HG03521 (cell line): ENCODE measurements around the gene SLC16A1.
A peak's percentile ranks its signal among the peaks of the same experiment; 100 is the strongest.
"Not testable (repeated sequence)": the region's sequence is repeated elsewhere in the genome, so short reads cannot be mapped to it uniquely, and the experiment has no call there.

Experiments
- ATAC-seq: cut with Tn5 transposase; IDR thresholded peaks from one replicate; pipeline ENCODE4 v1.9.1; 2021; ENCODE audit warnings: mild to moderate bottlenecking, moderate library complexity; ENCODE audit not compliant: unreplicated experiment

Gene SLC16A1

DNA sequence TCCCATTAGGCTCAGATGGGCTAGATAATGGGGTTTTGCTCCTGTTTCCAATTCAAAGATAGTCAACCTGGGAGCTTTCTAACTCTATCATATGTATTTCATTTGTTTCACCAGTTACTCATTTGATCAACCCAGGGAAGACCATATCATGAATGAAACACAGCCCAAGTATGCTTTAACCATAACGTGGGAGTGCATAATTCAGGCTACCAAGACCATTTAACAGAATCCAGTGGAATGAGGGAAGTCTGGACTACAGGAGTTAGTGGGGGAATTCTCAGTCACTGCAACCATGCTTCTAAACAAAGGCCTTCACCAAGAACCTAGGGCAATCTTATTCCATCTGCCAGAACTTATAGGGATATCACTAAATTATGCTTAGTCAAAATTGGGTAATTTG, 15.0 kb upstream of the SLC16A1 start:
- ATAC-seq: no peak

DNA sequence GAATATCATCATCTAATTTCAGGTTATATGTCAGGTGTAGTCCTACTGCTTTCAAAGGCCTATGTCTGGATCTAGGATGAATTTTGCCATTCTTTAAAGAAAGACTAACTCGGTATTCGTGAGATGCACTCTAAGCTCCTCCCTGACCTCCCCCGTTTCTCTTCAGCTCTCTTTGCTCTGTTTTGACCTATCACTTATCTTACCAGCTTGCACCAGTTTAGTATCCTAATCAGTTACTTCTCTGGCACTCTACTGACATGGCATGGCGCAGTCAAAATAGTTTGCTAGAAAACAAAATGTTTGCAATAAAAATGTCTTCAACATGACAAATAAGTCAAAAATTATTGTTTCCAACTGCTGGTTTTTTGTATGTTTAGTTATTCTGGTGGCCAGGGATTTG, 8.4 kb upstream of the SLC16A1 start:
- ATAC-seq: no peak

DNA sequence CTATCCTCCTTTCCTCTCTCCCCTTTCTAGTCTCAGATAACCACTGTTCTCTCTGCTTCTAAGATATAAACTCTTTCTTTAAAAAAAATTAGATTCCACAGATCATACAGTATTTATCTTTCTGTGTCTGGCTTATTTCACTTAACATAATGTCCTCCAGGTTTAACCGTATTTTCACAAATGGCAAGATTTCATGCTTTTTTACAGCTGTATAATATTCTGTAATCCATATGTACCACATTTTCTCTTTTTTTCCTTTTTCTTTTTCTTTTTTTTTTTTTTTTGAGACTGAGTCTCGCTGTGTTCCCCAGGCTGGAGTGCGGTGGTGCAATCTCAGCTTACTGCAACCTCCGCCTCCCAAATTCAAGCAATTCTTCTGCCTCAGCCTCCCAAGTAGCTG, 5.1 kb upstream of the SLC16A1 start:
- no peak for ATAC-seq

DNA sequence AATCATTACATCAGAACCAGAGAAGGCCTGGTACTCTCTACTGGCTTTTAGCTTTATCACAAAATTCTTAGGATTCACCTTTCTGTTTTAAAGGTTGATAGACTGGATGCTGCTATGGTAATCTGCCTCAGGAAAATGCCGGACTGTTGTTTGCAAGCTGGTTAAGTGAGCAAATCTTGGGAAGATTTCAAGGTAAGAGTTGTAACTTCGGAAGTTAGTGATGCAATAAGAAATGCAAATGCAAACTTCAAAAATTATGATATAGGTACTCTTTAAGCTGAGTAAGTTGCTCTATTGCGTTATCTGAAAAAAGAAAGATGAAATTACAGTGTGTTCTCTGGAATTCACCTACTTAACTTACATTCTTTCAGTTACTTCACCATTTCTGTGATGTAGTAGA, 4.4 kb upstream of the SLC16A1 start:
- no peak for ATAC-seq

DNA sequence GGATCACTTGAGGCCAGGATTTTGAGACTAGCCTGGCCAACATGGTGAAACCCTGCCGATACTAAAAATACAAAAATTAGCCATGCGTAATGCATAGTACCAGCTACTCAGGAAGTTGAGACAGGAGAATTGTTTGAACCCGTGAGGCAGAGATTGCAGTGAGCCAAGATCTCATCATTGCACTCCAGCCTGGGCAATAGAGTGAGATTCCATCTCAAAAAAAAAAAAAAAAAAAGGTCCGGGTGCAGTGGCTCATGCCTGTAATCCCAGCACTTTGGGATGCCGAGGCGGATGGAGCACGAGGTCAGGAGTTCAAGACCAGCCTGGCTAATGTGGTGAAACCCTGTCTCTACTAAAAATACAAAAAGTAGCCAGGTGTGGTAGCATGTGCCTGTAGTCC, 2.2 kb upstream of the SLC16A1 start:
- not testable (repeated sequence) for ATAC-seq

DNA sequence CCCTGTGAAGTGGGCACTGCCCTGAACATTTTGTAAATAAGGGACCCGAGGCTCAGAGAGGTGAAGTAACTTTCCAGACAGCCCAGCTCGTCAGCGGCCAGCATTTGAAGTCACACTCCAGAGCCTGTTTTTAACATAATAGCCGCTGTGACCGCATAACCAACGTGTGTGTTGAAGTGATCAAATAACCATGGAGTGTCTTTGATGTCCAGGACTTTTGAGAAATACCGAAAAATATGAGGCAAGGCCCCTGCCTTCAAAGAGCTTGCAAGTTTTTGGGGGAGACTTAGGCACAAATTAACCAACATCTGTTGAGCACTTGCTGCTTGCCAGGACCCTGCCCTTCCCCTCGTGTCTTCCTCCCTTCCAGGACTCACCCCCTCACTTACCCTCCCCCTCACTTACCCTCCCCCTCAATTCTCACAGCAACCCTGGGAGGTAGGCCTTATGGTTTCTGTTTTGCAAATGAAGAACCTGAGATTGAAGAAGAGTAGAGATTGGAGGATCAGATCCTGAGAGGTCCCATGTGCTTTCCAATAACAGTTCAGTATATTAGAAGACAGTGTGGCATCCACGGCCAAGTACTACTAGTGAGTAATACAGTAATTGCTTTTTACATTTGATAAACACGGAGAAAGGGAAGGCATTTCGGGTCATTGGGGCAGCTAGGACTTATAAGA, 1.3 kb upstream of the SLC16A1 start:
- ATAC-seq: peak; percentile 38

DNA sequence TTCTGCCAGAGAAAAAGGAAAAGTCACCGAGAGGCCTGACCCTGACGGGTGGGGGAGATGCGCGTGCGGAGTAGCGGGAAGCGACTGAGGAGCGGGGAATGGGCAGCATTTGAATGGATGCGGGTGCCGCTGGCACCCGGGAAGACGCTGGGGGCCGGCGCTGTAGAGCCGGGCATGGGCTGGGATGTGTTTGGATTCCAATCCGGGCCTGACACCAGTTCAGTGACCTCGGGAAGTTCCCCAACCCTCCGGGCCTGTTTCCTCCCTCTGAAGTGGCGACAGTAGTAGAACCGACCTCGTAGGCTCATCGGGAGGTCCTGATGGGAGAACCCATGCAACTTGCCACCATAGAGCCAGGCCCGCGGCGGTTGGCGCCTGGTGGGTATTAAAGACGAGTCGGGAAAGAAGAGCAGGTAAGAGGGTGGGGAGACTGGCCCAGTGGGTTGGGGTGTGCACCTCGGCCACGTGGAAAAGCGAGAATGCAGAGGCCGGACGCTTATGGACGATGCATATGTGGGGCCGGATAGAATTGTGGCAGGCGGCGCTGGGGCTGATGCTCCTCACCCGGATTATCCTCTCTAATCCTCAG, 642 bp upstream of the SLC16A1 start:
- peak; percentile 1 for ATAC-seq

DNA sequence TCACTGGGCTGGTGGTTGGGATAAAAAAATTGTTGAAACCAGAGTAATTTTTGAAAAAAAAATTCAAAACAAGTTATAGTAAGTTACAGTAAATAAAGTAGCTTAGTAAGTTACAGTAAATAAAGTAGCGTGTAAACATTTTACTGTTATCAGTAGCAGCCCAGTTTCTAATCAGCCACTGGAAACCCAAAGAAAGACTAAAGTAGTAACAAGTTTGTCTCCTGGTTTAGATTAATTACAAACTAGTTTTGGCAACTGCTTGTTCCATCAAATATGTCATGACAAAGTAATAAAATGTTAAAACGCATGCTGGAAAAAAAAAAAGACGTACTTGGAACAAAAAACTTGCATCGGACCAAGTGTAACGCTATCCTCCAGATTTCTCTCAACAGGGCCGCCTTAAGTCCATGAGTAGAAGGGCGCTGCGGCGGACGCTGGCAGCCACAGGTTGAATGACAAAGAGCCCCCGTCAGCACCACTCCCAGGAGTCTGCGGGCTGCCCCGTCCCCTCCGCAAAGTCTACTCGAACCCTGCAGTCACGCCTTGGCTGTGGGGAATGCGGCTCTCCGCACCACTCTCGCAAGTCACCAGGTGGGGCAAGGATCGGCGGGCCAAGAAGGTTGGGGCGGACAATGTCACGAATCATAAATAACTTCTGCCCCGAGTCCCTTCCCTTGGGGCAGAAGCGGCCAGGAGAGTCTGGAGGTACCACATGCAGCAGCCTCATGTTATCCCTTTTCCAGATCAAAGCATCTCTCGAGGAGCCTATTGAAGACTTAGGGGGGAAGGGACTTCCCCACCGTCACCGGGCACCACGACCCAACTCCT, 837 bp downstream of the SLC16A1 start:
- peak; percentile 6 for ATAC-seq

DNA sequence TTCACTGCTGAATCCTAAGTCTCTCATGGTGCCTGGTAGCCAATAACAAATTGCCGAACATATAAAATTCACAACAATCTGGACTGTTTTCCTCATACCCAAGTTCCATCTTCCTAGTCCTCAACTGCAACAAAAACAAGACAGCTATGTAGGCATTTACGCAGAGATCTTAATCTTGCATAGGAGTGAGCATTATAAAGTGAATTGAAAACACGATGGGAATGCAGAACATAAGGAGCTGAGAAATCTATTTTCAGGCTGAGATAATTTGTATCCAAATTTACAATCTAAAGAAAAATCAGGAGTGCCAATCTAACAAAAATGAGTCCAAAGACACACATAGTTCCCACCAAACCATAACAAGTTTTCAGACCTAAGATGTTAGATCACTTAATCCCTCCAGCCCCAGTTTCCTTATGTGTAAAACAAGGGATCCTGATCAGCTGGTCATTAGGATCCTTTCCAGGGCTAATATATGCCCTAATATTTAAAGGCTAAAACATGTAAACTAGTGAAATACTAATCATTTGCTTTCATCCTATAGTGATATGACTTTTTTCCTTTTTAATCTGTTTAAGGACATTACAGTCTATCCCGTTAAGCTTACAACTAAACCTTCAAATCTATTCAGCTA, 1.9 kb downstream of the SLC16A1 start:
- no peak for ATAC-seq

DNA sequence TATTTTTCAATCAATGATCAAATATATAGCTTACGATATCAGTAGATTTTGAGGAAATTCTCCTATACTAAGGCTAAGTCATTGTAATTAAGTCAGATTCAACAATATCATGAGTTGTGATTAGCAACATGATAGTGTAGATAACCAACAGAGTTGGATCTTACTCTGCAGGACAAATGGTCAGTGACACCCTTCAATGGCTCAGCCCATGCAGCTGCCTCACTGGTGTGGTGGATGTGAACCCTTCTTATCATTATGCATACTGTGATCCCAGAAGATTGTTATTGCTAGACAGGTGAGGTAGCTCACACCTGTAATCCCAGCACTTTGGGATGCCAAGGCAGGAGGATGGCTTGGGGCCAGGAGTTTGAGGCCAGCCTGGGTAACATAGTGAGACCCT, 5.6 kb downstream of the SLC16A1 start:
- ATAC-seq: no peak

DNA sequence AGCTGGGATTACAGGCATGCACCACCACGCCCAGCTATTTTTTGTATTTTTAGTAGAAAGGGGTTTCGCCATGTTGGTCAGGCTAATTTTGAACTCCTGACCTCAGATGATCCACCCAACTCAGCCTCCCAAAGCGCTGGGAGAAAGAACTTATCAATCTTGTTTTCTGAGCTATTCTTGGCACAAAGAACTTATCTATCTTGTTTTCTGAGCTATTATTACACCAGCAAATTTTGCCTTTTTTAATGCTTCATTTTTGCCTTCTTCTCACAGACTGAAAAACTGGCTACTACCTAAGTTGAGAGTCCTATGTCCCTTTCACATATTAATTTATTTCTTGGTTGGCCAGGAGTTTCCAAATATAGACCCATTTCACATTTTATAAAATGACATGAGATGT, 9.3 kb downstream of the SLC16A1 start:
- ATAC-seq: no peak

DNA sequence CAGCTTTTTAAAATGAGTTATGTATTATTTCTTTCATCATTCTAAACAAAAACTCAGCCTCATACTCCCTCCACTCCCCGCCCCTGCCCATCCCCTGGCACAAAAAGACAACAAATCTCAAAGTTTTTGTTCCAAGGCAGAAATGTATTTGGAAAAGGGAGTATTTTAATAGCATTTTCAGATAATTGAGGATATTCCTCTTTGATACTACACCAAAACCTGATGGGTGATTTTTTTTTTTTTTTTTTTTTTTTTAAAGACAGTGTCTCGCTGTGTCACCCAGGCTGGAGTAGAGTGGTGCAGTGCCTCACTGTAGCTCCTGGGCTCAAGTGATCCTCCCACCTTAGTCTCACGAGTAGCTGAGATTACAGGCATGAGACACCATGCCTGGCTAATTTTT, 16.2 kb downstream of the SLC16A1 start:
- ATAC-seq: no peak

DNA sequence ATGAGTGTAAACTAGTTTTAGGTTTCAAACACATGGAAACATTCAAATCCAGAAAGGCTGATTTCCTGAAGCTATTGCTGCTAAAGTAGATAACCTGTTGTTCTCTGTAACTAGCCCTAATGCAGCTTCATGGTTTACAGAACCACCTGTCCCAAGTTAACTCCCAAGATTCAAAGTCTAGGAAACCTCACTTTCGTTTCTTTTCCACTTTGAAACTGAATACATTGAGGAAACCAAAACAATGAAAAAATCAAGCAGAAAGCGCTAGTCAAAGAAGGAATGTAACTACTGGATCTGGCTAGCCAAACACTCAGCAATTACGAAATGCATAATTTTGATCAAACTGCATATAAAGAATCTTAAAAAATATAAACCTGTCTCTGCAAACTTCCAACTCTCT, 17.8 kb downstream of the SLC16A1 start:
- ATAC-seq: no peak

DNA sequence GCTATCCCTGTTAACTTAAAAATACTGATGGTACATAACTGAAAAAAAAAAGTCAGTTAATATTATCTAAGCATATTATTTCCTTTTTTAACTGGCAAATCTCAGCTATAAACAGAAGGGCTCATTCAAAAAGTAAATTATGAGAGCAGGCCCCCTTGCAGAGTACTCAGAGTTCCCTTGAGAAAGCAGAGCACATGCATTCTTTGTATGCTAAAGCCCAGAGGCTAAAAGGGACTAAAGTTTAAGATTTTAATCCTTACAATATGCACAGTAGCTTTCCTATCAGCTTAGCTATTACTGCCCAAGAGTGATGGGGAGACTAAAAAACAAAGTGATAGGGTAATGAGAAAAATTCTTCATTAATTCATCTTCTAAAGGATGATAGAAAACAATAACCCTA, 18.5 kb downstream of the SLC16A1 start:
- ATAC-seq: no peak

DNA sequence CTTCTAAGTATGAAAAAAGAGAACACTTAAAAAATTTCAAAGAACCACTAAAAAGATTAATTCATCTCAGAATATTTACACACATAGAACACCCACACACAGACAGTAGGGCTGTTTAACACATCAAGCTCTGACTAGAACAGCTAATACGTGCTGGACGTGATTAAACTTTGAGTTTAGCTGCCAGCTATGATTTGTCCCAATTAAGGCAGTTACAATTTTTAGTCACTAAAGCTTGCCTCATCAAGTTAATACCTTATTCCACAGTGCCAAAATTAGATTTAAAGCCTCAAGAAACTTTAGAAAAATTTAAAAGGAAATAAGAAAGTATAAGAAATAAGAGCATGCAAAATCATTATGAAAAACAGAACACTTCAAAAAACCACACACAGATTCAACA, 18.9 kb downstream of the SLC16A1 start:
- ATAC-seq: no peak

DNA sequence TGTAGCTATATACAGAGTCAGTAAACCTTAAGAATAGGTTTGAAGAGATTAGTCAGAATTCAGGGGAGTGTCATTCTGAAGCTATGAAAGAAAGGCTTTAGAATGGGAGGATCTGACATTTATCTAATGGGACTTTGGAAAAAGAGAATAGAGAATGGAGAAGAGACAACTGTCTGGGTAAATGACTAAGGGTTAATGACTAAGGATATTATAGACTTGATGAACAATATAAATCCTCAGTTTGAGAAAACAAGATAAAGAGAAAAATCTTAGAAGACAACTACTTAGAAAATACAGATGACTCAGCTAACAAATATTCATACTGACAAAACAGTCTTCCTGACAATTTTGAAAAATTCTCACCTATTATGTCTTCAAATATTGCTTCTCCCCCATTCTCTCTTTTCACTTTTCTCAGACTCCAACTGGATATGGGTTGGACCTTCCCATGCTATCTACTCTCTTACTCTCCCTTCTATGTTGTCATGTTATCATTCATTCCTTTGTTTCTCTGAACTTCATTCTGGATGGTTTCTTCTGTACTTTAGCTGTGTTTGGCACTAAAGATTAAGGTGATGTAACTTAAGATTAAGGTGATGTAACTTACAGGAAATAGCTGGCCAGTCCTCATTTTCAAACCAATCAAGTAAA, 20.4 kb downstream of the SLC16A1 start:
- no peak for ATAC-seq

DNA sequence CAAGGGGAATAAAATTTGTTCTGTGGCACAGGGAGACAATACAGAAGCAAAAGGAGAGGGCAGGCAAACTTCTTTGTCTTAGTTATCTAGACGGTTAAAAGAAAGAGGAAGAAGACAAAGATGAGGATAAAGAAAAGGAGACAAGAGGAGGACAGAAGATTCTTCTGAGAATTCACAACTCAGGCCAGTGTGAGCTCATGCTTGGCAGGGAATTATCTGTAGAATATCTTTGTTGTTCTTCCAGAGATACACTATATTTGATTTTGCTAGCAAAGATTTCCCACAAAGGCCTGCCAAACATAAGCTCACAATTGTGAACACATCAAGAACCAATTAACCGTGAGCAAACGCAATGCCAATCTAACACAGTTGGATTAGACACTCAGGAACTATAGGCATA, 21.4 kb downstream of the SLC16A1 start:
- ATAC-seq: no peak

DNA sequence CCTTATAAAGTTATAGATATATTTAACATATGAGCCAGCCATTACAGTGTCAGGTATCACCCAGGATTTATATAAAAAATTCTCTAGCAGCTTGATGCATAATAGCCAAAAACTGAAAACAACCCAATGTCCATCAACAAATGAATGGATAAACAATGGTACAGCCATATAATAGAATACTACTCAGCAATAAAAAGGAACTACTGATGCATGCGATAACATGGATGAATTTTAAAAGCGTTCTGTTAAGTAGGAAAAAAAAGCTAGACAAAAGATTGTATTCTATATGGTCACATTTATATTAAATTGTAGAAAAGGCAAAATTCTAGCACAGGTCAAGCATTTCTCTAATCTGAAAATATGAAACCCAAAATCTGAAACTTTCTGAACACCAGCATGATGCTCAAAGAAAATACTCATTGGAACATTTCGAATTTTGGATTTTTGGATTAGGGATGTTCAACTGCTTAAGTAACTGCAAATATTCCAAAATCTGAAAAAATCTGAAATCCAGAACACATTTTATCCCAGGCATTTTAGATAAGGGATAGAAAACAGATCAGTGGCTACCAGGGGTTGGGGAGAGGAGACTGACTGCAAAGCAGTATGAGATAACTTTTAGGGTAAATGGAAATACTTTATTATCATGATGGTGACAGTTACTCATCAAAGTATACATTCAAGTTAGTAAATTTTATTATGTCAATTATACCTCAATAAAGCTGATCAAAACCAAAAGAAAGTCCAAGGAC, 22.0 kb downstream of the SLC16A1 start:
- ATAC-seq: no peak

DNA sequence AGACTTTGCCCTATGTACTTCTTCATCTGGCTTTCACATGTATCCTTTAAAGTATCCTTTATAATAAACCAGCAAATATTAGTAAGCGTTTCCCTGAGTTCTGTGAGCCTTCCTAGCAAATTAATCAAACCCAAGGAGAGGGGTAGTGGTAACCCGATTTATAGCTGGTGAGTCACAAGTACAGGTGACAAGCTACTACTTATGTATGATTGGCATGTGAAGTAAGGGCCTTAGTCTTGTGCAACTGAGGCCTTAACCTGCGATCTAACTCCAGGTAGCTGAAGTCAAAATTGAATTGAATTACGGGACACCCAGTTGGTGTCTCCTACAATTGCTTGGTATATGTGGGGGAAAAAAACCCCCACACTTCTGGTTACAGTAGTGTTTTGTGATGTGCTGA, 26.0 kb downstream of the SLC16A1 start:
- no peak for ATAC-seq

DNA sequence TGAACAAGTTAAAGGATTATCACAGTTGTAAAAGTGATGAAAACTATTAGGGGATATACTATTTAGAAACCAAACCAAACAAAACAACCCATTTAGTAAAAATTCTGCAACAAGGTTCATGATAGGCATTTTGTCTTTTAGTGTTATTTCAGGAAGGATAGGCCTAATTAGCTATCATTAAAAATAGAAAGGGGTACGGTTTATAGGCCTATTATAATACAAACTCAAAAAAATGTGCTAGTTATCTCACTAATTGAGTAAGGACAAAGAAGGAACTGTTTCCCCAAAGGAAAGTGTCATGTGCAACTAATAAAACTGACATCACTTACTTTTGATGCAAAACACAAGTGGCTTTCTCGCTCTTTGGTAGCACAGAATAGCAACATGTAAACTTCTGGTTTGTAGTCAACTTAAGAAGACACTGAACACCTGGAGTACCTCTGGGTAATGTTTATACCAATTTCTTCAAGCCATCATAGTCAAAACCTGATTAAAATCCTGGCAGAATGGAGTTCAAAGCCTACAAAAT, 28.5 kb downstream of the SLC16A1 start:
- no peak for ATAC-seq
